ENCODE data around the gene PSMC3.

Gene PSMC3

GRCh38 chr11:47394050-47394321 lies 32.3 kb downstream of the PSMC3 start:
- DNase-seq (ENCODE audit: low read depth): no peak

- no peak for DNase-seq (ENCODE audit: low read depth)
Measured at GRCh38 chr11:47393163-47394049, 32.8 kb downstream of the PSMC3 start.

GRCh38 chr11:47392546-47393162 lies 33.6 kb downstream of the PSMC3 start:
- no peak for DNase-seq (ENCODE audit: low read depth)

GRCh38 chr11:47391711-47392432 lies 34.4 kb downstream of the PSMC3 start:
- no peak for DNase-seq (ENCODE audit: low read depth)

GRCh38 chr11:47391077-47391583 lies 35.1 kb downstream of the PSMC3 start:
- no peak for DNase-seq (ENCODE audit: low read depth)

- DNase-seq (ENCODE audit: low read depth): no peak
Measured at GRCh38 chr11:47390422-47390760, 35.8 kb downstream of the PSMC3 start.

- DNase-seq (ENCODE audit: low read depth): no peak
Measured at GRCh38 chr11:47389577-47390421, 36.4 kb downstream of the PSMC3 start.

- no peak for DNase-seq (ENCODE audit: low read depth)
Measured at GRCh38 chr11:47388697-47389576, 37.3 kb downstream of the PSMC3 start.

- DNase-seq (ENCODE audit: low read depth): no peak
Measured at GRCh38 chr11:47387944-47388696, 38.1 kb downstream of the PSMC3 start.

GRCh38 chr11:47384498-47384897 lies 41.7 kb downstream of the PSMC3 start:
- DNase-seq (ENCODE audit: low read depth): no peak

- DNase-seq (ENCODE audit: low read depth): no peak
Measured at GRCh38 chr11:47383071-47383470, 43.2 kb downstream of the PSMC3 start.

- DNase-seq (ENCODE audit: low read depth): no peak
Measured at GRCh38 chr11:47380078-47380477, 46.2 kb downstream of the PSMC3 start.

- no peak for DNase-seq (ENCODE audit: low read depth)
Measured at GRCh38 chr11:47379317-47379716, 46.9 kb downstream of the PSMC3 start.

- DNase-seq (ENCODE audit: low read depth): no peak
Measured at GRCh38 chr11:47378836-47379170, 47.4 kb downstream of the PSMC3 start.

GRCh38 chr11:47378010-47378835 lies 48.0 kb downstream of the PSMC3 start, which contains the start of gene SPI1:
SPI1 (minus strand) TSS chr11:47378547; CDS start chr11:47378353, 194 bp downstream.
- peak; percentile 91 for DNase-seq (ENCODE audit: low read depth)

GRCh38 chr11:47377571-47378009 lies 48.6 kb downstream of the PSMC3 start:
- DNase-seq (ENCODE audit: low read depth): no peak

GRCh38 chr11:47376525-47377371 lies 49.5 kb downstream of the PSMC3 start:
- DNase-seq (ENCODE audit: low read depth): no peak

- no peak for DNase-seq (ENCODE audit: low read depth)
Measured at GRCh38 chr11:47376107-47376524, 50.1 kb downstream of the PSMC3 start.

Measured in CMK (cell line).